Activated T-cell treated with anti-CD3 and anti-CD28 coated beads, Interleukin-2, amount 50 U/mL, for 24 hours (primary cell): ENCODE measurements around the gene AP2M1.

ENCODE experiments used
- DNase-seq: peaks from one replicate; pipeline ENCODE4 v3.0.0-alpha.2; 2020
- H3K27ac Mint-ChIP-seq: 2 replicates; pipeline ENCODE4 v1.8.0; 2020; ENCODE audit warnings: mild to moderate bottlenecking, mixed read lengths
- H3K27me3 Mint-ChIP-seq: 2 replicates; pipeline ENCODE4 v1.8.0; 2020; ENCODE audit warnings: mixed read lengths
- H3K36me3 Mint-ChIP-seq: 2 replicates; pipeline ENCODE4 v1.8.0; 2020; ENCODE audit warnings: low read depth, mixed read lengths
- H3K4me1 Mint-ChIP-seq: 2 replicates; pipeline ENCODE4 v1.8.0; 2020; ENCODE audit warnings: low read depth, mixed read lengths
- H3K4me3 Mint-ChIP-seq: 2 replicates; pipeline ENCODE4 v1.8.0; 2020; ENCODE audit warnings: mild to moderate bottlenecking, moderate library complexity, mixed read lengths
- H3K9me3 Mint-ChIP-seq: 2 replicates; pipeline ENCODE4 v1.8.0; 2020; ENCODE audit warnings: mixed read lengths

The AP2M1 gene

DNA sequence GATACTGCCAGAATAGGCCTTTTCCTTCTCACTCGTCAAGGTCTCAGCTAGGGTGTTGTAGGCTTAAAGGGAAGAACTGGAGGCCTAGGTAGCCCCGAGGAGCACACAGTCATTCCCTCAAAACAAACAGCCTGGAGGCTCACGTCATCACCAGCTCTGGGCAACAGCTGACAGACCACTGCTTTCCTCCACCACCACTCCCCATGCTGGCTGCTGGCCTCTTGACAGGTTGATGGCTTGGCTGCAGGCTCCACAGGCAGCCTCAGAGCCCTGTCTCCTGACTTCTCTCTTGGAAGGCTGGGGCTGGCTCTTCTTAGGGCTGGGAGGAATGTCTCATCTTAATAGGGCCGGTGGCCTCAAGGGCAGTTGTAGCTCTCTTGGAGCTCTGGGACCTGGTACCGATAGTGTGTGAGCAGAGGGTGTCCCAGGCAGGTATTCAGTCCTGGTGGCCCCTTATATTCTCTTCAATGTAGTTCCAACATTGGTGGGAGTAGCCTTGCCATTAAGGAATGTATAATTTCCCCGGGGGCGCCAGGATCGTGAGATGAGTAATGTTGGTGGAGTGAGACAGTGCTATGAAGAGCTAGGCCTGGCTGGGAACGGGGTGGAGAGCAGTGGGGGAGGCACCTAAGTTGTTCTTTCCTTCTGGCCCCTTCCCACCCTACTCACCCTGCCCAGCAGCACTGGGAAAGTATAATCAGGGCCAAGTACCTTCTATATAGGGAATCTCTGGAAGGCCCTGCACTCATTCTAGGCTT, 6.1 kb upstream of the AP2M1 start:
- Mint-ChIP-seq H3K27me3 (no peaks in the 10 kb centered on the region), H3K4me3 (no peak overlapping the region), H3K27ac (peak overlapping the region; percentile 2), H3K36me3 (peaks cover 88% of the 10 kb centered on the region), H3K4me1 (peaks cover 3% of the 10 kb centered on the region), H3K9me3 (no peaks in the 10 kb centered on the region)
- DNase-seq: no peak

- Mint-ChIP-seq H3K27ac (no peak overlapping the region), H3K9me3 (no peaks in the 10 kb centered on the region), H3K4me3 (no peak overlapping the region), H3K27me3 (no peaks in the 10 kb centered on the region), H3K36me3 (peaks cover 76% of the 10 kb centered on the region), H3K4me1 (peaks cover 11% of the 10 kb centered on the region)
- no peak for DNase-seq
These were observed 4.5 kb upstream of the AP2M1 start for GRCh38 chr3:184169896-184170875.

GRCh38 chr3:184171562-184171961, 3.1 kb upstream of the AP2M1 start:
- no peaks in the 10 kb centered on the region for H3K9me3 Mint-ChIP-seq
- H3K27me3 Mint-ChIP-seq: no peaks in the 10 kb centered on the region
- peaks cover 73% of the 10 kb centered on the region for H3K36me3 Mint-ChIP-seq
- no peak overlapping the region for H3K4me3 Mint-ChIP-seq
- no peak for DNase-seq
- H3K27ac Mint-ChIP-seq: no peak overlapping the region
- H3K4me1 Mint-ChIP-seq: peaks cover 24% of the 10 kb centered on the region

DNA sequence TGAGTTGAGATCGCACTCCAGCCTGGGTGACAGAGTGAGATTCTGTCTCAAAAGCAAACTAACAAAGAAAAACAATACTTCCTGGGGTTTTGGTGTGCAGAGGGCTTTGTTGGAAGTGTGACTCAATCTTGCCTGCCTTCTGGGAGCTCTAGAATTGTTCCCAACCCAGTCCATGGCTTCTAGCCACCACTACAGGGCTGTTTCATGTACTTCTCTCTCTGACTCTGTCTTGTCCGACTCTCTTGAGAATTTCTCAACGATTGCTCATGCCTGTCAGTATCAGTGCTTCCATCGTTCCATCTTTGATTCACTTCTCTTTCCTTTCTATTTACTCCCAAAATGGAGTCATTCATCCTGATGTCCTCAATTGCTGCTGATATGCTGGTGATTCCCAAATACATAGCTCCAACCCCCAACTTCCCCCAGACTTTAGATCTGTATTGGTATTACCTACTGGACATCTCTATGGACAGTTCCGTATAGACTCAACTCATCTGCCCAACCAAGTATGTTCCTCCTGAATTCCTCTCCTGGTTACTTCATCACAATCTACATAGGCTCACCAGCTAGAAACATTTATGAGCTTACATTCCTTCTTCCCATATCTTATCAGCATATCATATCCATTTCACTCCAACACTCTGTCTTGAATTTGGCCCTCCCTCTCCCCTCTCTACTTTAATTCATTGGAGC, 1.8 kb upstream of the AP2M1 start:
- Mint-ChIP-seq H3K27ac (no peak overlapping the region), H3K36me3 (peaks cover 73% of the 10 kb centered on the region), H3K9me3 (no peaks in the 10 kb centered on the region), H3K4me1 (peaks cover 36% of the 10 kb centered on the region), H3K4me3 (no peak overlapping the region), H3K27me3 (no peaks in the 10 kb centered on the region)
- no peak for DNase-seq

GRCh38 chr3:184173374-184173722, 1.3 kb upstream of the AP2M1 start:
- Mint-ChIP-seq H3K4me1 (peaks cover 42% of the 10 kb centered on the region), H3K27me3 (no peaks in the 10 kb centered on the region)

GRCh38 chr3:184174284-184174645, 390 bp upstream of the AP2M1 start:
- peaks cover 73% of the 10 kb centered on the region for H3K36me3 Mint-ChIP-seq
- no peaks in the 10 kb centered on the region for H3K9me3 Mint-ChIP-seq
- H3K27ac Mint-ChIP-seq: peak overlapping the region; percentile 42
- H3K4me3 Mint-ChIP-seq: peak overlapping the region; percentile 93
- no peaks in the 10 kb centered on the region for H3K27me3 Mint-ChIP-seq
- no peak for DNase-seq
- peaks cover 43% of the 10 kb centered on the region for H3K4me1 Mint-ChIP-seq

More at GRCh38 chr3:184173374-184173722, 1.3 kb upstream of the AP2M1 start:
- H3K36me3 Mint-ChIP-seq: peaks cover 73% of the 10 kb centered on the region
- DNase-seq: no peak
- no peak overlapping the region for H3K4me3 Mint-ChIP-seq
- H3K27ac Mint-ChIP-seq: peak overlapping the region; percentile 73
- H3K9me3 Mint-ChIP-seq: no peaks in the 10 kb centered on the region

- peak overlapping the region; percentile 93 for H3K4me3 Mint-ChIP-seq
- no peak for DNase-seq
- H3K27me3 Mint-ChIP-seq: no peaks in the 10 kb centered on the region
- H3K4me1 Mint-ChIP-seq: peaks cover 43% of the 10 kb centered on the region
- no peaks in the 10 kb centered on the region for H3K9me3 Mint-ChIP-seq
- peak overlapping the region; percentile 89 for H3K27ac Mint-ChIP-seq
- H3K36me3 Mint-ChIP-seq: peaks cover 78% of the 10 kb centered on the region
These were observed 851 bp downstream of the AP2M1 start for GRCh38 chr3:184175506-184175905.

DNA sequence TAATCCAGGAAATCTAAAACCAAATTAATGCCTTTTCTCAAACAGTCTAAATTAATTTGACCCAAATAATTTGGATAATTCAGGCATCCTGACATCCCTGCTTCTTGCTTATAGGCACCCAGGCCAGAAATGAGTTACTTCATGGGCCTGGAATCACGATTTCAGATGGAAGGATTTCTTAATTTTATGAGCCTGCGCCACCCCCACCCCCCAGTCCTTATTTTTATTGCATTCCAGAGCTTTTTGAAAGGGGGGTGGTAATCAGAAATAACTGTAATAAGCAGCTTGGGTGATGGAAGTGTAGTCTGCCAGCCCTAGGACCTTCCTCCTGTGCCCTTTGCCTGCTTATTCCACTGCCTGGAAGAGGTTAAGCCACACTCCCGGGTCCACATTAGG, 1.3 kb downstream of the AP2M1 start:
- DNase-seq: no peak
- Mint-ChIP-seq H3K27ac (peak overlapping the region; percentile 89), H3K9me3 (no peaks in the 10 kb centered on the region), H3K36me3 (peaks cover 78% of the 10 kb centered on the region), H3K4me1 (peaks cover 43% of the 10 kb centered on the region), H3K27me3 (no peaks in the 10 kb centered on the region), H3K4me3 (peak overlapping the region; percentile 93)

DNA sequence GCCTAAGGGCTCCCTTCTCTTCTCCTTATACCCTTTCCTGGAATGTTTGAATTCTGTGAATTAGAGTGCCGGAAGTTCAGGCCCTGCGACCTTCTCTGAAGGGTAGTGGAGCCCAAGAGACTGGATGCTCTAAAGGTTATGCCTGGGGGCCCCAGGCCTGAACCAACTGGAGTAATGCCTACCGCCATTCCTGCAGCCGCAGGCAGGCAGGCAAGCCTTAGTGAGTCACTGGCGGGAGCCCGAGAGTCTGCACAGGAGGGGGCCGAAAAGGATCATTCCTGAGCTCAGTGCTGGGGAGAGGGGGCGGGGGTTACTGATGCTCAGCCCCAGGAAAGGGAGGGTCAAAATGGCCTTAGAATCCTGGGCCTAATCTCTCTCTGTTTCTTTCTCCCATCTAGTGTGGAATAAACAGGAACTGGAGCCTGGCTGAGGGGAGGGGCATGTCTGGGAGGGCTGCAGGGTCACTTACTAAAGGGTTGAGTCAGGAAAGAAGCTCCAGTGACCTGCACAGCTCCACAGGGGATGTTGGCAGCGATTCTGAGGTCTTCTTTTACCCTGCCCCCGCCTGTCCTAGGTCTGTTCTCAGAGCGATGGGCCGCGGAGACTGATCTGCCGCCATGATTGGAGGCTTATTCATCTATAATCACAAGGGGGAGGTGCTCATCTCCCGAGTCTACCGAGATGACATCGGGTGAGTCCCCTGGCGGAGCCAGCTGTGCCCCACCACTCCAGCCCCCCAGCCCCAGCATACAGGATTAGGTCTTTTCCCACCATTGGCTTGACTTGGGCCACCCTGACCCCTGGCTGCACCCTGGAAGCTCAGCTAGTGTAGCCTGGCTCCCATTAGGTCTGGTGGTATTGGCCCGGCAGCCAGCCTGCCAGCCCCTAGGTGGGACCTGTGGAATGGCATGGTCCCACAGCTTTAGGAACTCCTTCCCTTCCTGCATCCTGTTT, 2.0 kb downstream of the AP2M1 start:
- Mint-ChIP-seq H3K27ac (peak overlapping the region; percentile 57), H3K36me3 (peaks cover 78% of the 10 kb centered on the region), H3K27me3 (no peaks in the 10 kb centered on the region), H3K4me1 (peaks cover 40% of the 10 kb centered on the region), H3K9me3 (no peaks in the 10 kb centered on the region), H3K4me3 (peak overlapping the region; percentile 93)
- DNase-seq: no peak

DNA sequence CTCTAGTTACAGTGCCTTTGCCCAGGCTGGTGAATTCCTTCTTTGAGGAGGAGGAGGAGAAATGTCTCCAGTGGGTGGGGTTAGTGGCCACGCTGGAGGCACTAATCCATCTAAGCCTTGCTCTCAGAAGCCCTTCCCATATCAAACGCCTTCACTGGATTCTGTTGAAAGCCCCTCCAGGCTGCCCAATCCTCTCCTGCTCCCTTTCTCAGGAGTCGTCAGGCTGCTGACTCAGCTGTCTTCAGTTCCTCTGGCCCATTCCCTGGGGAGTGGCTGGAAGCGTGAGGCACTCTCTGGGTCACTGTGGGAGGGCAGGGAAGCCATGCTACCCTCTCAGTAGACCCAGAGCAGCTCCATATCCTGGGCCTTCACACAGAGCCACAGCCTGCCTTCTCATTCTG, 2.7 kb downstream of the AP2M1 start:
- Mint-ChIP-seq H3K27ac (peak overlapping the region; percentile 29), H3K27me3 (no peaks in the 10 kb centered on the region), H3K4me3 (peak overlapping the region; percentile 93), H3K36me3 (peaks cover 78% of the 10 kb centered on the region), H3K9me3 (no peaks in the 10 kb centered on the region), H3K4me1 (peaks cover 40% of the 10 kb centered on the region)
- no peak for DNase-seq

- no peak for DNase-seq
- no peaks in the 10 kb centered on the region for H3K9me3 Mint-ChIP-seq
- no peaks in the 10 kb centered on the region for H3K27me3 Mint-ChIP-seq
- H3K27ac Mint-ChIP-seq: no peak overlapping the region
- peaks cover 81% of the 10 kb centered on the region for H3K36me3 Mint-ChIP-seq
- H3K4me3 Mint-ChIP-seq: no peak overlapping the region
- peaks cover 40% of the 10 kb centered on the region for H3K4me1 Mint-ChIP-seq
These were observed 3.2 kb downstream of the AP2M1 start for GRCh38 chr3:184177767-184178306.

DNA sequence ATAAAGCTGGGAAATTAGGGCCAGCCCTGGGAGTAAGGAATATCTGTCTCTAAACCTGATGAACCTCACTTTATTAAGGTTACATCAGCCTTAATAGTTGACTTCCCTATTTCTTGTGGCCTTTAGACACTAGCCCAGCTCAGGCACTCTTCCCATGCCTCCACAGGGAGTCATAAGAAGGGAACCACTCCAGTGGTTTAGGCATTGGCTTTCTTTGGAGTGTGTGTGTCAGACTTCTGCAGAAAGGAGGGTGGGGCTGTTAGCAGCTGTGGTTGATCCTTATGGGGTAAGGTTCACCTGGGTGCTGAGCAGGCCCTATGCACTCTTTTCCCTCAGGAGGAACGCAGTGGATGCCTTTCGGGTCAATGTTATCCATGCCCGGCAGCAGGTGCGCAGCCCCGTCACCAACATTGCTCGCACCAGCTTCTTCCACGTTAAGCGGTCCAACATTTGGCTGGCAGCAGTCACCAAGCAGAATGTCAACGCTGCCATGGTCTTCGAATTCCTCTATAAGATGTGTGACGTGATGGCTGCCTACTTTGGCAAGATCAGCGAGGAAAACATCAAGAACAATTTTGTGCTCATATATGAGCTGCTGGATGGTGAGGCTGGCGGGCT, 4.0 kb downstream of the AP2M1 start:
- peaks cover 85% of the 10 kb centered on the region for H3K36me3 Mint-ChIP-seq
- H3K9me3 Mint-ChIP-seq: no peaks in the 10 kb centered on the region
- peaks cover 39% of the 10 kb centered on the region for H3K4me1 Mint-ChIP-seq
- H3K4me3 Mint-ChIP-seq: no peak overlapping the region
- no peak for DNase-seq
- H3K27me3 Mint-ChIP-seq: no peaks in the 10 kb centered on the region
- H3K27ac Mint-ChIP-seq: peak overlapping the region; percentile 40

GRCh38 chr3:184180165-184180564, 5.5 kb downstream of the AP2M1 start:
- no peak overlapping the region for H3K27ac Mint-ChIP-seq

More at GRCh38 chr3:184180165-184180564, 5.5 kb downstream of the AP2M1 start:
- DNase-seq: no peak
- Mint-ChIP-seq H3K36me3 (peaks cover 95% of the 10 kb centered on the region), H3K27me3 (no peaks in the 10 kb centered on the region), H3K9me3 (no peaks in the 10 kb centered on the region), H3K4me1 (peaks cover 36% of the 10 kb centered on the region), H3K4me3 (no peak overlapping the region)
